ENCODE data around the gene KRTAP5-7. TPM values are rescaled to one million over a fixed set of nuclear protein-coding genes. Genes with fewer than 3 reads are reported as not detected.
"Not testable (repeated sequence)": the region's sequence is repeated elsewhere in the genome, so short reads cannot be mapped to it uniquely, and the experiment has no call there.

Gene KRTAP5-7
- total RNA-seq, 4 donors from 2014 or later, result not detected

GRCh38 chr11:71564430-71564829, 37.4 kb downstream of the KRTAP5-7 start:
- Histone ChIP-seq H3K9me3 (peaks cover 0 to 4% (median 0%) of the 10 kb centered on the region in 4 donors), H3K4me3 (no peak overlapping the region), H3K27me3 (peaks cover 0 to 34% (median 0%) of the 10 kb centered on the region in 4 donors), H3K4me1 (no peaks in the 10 kb centered on the region), H3K36me3 (no peaks in the 10 kb centered on the region), H3K27ac (replicated peaks in 1 of 4) (no peak overlapping the region)
- TF ChIP-seq CTCF (IDR thresholded peaks at IDR 0.05) (no peak), POLR2A (IDR thresholded peaks at IDR 0.05; ENCODE audit: low read depth) (no peak), EP300 (IDR thresholded peaks at IDR 0.05) (no peak), POLR2AphosphoS5 (IDR thresholded peaks at IDR 0.05) (no peak)
- 89% methylated on average over 4 of the region's 4 CpGs for WGBS
- intact Hi-C loops (cut with DNase I), result no loop called here
- no peak for DNase-seq (ENCODE audit: extremely low spot score)

- TF ChIP-seq EP300 (IDR thresholded peaks at IDR 0.05) (no peak), POLR2A (IDR thresholded peaks at IDR 0.05; ENCODE audit: low read depth) (no peak), POLR2AphosphoS5 (IDR thresholded peaks at IDR 0.05) (no peak), CTCF (IDR thresholded peaks at IDR 0.05) (no peak)
- no peak for DNase-seq (ENCODE audit: extremely low spot score)
- 54% methylated on average over 4 of the region's 5 CpGs for WGBS
- Histone ChIP-seq H3K27ac (replicated peaks in 1 of 4) (no peak within 1 kb of the TSS), H3K4me1 (no peaks in the 10 kb centered on the region), H3K9me3 (peaks cover 0 to 4% (median 0%) of the 10 kb centered on the region in 4 donors), H3K4me3 (no peak within 1 kb of the TSS), H3K27me3 (peaks cover 0 to 34% (median 0%) of the 10 kb centered on the region in 4 donors), H3K36me3 (no peaks in the 10 kb centered on the region)
- intact Hi-C loops (cut with DNase I), result no loop called here
Measured at GRCh38 chr11:71565263-71565662, 38.2 kb downstream of the KRTAP5-7 start, which contains the start of gene KRTAP5-10. KRTAP5-10 (plus strand) TSS chr11:71565563; CDS start chr11:71565588, 25 bp downstream.

- WGBS, result 74% methylated on average over 9 of the region's 10 CpGs
- H3K9me3 ChIP-seq, result peaks cover 0 to 4% (median 0%) of the 10 kb centered on the region in 4 donors
- peaks cover 0 to 34% (median 0%) of the 10 kb centered on the region in 4 donors for H3K27me3 ChIP-seq
- H3K4me3 ChIP-seq, result no peak overlapping the region
- intact Hi-C loops (cut with DNase I), result no loop called here
- DNase-seq (ENCODE audit: extremely low spot score), result no peak
- H3K4me1 ChIP-seq, result no peaks in the 10 kb centered on the region
- H3K36me3 ChIP-seq, result no peaks in the 10 kb centered on the region
- TF ChIP-seq POLR2AphosphoS5 (IDR thresholded peaks at IDR 0.05) (no peak), CTCF (IDR thresholded peaks at IDR 0.05) (no peak), EP300 (IDR thresholded peaks at IDR 0.05) (no peak), POLR2A (IDR thresholded peaks at IDR 0.05; ENCODE audit: low read depth) (no peak)
- H3K27ac ChIP-seq (replicated peaks in 1 of 4), result no peak overlapping the region
Measured at GRCh38 chr11:71566081-71566620, 39.1 kb downstream of the KRTAP5-7 start.

GRCh38 chr11:71566626-71567599, 39.8 kb downstream of the KRTAP5-7 start:
- intact Hi-C loops (cut with DNase I); H3K9me3 ChIP-seq: not testable (repeated sequence)

GRCh38 chr11:71567633-71568032, 40.6 kb downstream of the KRTAP5-7 start:
- H3K4me1 ChIP-seq; H3K36me3 ChIP-seq; H3K4me3 ChIP-seq; H3K9me3 ChIP-seq; DNase-seq (ENCODE audit: extremely low spot score); H3K27ac ChIP-seq (replicated peaks in 1 of 4); intact Hi-C loops (cut with DNase I): not testable (repeated sequence)
- 62% methylated on average over 8 of the region's 8 CpGs for WGBS
- H3K27me3 ChIP-seq, result peaks cover 0 to 34% (median 0%) of the 10 kb centered on the region in 4 donors

More at GRCh38 chr11:71566626-71567599, 39.8 kb downstream of the KRTAP5-7 start:
- peaks cover 0 to 34% (median 0%) of the 10 kb centered on the region in 4 donors for H3K27me3 ChIP-seq
- H3K36me3 ChIP-seq; H3K27ac ChIP-seq (replicated peaks in 1 of 4); H3K4me1 ChIP-seq; H3K4me3 ChIP-seq; DNase-seq (ENCODE audit: extremely low spot score): not testable (repeated sequence)
- WGBS, result 71% methylated on average over 19 of the region's 21 CpGs

Measured in esophagus muscularis mucosa (tissue), 4 donors.